ENCODE results near the gene BCL2.

DNA sequence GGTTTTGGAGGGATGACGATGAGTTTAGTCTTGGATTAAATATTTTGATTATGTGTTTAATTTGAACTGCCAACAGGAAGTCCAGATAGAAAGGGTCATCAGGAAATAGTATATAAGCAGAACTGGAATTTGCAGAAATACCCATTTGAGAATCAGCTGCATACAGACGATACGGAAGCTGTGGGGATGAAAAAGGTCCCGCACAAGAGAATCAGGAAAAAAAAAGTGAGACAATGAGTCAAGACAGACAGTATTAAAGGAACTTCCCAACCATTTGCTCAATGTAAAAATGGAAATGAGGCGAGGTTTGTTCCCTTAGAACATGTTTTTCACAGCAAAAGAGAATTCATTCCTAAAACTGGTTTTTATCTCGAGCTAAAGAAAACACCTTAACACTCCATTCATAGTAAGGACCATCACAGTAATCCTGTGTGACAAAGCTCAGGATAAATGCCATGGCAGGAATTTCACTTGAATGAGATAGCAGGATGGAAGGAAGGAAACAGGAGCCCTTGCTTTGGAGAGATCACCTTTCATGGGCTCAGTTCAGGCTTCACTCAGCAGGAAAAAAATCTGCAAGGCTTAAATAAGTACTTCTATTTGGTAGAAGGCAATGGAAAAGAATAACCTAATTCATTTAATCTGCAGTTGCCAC, 29.3 kb downstream of the BCL2 start:
- TF ChIP-seq, protein P1, sequence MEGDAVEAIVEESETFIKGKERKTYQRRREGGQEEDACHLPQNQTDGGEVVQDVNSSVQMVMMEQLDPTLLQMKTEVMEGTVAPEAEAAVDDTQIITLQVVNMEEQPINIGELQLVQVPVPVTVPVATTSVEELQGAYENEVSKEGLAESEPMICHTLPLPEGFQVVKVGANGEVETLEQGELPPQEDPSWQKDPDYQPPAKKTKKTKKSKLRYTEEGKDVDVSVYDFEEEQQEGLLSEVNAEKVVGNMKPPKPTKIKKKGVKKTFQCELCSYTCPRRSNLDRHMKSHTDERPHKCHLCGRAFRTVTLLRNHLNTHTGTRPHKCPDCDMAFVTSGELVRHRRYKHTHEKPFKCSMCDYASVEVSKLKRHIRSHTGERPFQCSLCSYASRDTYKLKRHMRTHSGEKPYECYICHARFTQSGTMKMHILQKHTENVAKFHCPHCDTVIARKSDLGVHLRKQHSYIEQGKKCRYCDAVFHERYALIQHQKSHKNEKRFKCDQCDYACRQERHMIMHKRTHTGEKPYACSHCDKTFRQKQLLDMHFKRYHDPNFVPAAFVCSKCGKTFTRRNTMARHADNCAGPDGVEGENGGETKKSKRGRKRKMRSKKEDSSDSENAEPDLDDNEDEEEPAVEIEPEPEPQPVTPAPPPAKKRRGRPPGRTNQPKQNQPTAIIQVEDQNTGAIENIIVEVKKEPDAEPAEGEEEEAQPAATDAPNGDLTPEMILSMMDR (IDR thresholded peaks at IDR 0.05; ENCODE audit: borderline replicate concordance, extremely low read depth, low read length, poor library complexity, severe bottlenecking) = no peak
- TF ChIP-seq EZH2 (IDR thresholded peaks at IDR 0.05; ENCODE audit: borderline replicate concordance, low read depth, low read length, severe bottlenecking) = no peak
